Activated CD4-positive, CD25-positive, alpha-beta regulatory T cell (primary cell): Measurements from ENCODE around the gene SYCN.
"Not testable (repeated sequence)": the region's sequence is repeated elsewhere in the genome, so short reads cannot be mapped to it uniquely, and the experiment has no call there.

ENCODE experiments used
- DNase-seq, 4 experiments: peaks; one replicate each; lab custom pipeline; 2025; lab: John Stamatoyannopoulos, UW

Gene SYCN

DNA sequence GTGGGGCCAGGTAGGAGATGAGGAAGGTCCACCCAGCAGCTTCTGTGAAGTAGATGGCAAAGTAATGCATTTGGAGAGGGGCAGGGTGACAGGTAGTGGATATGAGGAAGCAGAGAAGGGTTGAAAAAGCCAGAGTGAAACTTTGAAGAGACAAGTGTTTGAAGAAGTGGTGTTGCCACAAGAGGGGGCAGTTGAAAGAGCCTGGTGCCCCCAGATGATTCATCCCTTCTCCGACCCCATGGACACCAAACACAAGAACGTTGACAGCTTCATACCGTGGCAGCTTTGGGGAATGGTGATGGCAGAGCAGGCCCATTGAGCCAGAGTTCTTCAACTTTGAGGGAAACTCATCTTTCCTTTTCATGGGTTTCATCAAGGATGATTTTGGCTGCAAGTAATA, 20.8 kb upstream of the SYCN start:
- no peak for DNase-seq

DNA sequence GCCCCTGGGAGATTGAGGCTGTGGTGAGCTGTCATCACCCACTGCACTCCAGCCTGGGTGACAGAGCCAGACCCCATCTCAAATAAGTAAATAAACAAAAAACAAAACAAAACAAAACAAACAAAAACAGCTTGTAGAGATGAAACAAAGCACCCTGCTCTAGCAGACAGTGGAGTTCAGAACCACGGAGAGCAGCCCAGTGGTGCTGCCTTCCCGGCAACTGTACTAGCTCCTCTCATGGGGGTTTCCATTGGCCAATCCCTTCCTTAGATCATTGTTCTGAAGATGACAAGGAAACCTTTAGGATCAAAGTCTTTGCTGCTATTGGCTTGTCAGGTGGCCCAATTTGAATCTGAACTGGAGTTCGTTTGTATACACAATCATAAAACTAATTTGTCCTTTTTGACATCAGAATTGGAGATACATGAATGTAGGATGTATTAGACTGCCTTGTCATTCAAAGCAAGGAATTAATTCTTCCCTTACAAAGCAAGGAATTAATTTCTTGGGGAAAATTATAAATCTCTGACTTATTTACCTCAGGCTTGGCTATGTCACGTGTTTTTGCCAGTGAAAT, 19.7 kb upstream of the SYCN start:
- DNase-seq, result no peak

DNA sequence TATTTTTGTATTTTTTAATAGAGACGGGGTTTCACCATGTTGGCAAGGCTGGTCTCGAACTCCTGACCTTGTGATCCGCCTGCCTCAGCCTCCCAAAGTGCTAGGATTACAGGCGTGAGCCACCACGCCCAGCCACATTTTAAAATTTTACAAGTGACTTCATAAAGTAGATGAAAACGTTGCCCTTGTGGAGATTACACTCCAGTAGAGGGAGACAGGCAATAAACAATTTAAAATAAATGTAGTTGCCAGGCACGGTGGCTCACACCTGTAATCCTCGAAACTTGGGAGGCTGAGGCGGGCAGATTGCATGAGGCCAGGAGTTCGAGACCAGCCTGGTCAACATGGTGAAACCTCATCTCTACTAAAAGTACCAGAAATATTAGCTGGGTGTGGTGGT, 15.0 kb upstream of the SYCN start:
- not testable (repeated sequence) for DNase-seq

DNA sequence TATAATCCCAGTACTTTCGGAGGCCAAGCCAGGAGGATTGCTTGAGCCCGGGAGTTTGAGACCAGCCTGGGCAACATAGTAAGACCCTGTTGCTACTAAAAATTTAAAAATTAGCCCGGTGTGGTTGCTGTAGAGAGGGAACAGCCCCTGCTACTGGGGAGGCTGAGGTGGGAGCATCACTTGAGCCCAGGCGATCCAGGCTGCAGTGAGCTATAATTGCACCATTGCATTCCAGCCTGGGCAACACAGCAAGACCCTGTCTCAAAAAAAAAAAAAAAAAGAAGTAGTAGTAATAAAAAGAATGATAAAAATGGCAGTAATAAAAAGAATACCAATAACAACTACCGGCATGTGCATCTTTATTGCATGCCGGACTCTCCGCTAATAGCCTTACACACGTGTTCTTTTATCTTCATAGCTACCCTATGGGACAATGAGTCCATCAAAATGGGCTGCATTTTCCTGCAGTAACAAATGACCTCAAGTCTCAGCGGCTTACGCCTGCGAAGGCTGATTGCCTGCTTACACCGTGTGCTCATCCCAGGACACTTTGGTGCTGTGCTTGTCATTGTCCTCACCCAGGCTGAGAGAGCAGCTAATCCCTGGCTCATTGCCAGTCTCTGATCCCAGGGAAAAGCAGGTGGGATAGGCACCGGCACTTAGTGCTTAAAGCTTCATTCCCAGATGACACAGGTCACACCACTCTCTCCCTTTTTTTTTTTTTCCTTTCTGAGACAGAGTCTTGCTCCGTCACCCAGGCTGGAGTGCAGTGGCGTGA, 14.4 kb upstream of the SYCN start:
- no peak for DNase-seq

DNA sequence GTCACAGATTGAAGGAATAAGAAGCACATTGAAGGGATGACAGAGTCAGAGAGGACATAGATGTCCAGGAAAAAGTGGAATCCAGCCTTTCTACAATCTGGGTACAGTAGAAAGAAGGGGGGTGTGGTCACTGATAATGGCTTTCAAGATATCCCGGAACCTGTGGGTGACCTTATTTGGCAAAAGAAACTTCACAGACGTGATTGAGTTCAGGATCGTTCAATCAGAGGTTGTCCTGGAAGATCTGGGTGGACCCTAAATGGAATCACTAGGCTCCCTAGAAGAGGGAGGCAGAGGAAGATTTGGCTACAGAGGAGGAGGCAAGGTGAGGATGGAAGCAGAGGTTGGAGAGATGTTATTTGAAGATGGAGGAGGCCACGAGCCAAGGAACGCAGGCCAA, 13.0 kb upstream of the SYCN start:
- no peak for DNase-seq

DNA sequence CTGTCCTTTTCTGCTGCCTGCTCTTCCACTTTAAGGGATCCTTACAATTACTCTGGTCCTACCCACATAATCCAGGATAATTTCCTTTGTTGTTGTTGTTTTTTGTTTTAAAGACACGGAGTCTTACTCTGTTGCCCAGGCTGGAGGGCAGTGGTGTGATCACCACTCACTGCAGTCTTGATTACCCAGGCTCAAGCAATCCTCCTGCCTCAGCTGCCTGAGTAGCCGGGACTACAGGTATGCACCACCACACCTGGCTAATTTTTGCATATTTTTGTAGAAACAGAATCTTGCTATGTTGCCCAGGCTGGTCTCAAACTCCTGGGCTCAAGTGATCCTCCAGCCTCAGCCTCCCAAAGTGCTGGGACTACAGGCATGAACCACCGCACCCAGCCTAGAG, 11.3 kb upstream of the SYCN start:
- not testable (repeated sequence) for DNase-seq

DNA sequence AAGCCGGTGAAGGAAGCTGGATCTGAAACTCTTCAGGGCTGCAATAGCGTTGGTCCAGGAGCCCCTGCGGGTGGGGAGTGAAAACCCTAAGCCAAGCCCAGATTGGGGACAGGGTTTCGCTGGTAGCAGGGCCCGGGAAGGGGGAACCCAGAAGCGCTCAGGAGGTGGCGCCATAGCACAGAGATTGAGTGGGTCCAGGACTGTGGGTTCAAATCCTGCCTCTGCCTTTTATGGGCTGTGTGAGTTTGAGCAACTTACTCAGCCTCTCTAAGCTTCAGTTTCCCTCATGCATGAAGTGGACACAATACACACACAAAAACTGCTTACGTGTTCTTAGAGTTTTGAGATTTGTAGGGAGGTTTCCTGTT, 8.3 kb upstream of the SYCN start:
- peak in 3 of 4 experiments; percentile 17 to 30 (median 21) for DNase-seq

DNA sequence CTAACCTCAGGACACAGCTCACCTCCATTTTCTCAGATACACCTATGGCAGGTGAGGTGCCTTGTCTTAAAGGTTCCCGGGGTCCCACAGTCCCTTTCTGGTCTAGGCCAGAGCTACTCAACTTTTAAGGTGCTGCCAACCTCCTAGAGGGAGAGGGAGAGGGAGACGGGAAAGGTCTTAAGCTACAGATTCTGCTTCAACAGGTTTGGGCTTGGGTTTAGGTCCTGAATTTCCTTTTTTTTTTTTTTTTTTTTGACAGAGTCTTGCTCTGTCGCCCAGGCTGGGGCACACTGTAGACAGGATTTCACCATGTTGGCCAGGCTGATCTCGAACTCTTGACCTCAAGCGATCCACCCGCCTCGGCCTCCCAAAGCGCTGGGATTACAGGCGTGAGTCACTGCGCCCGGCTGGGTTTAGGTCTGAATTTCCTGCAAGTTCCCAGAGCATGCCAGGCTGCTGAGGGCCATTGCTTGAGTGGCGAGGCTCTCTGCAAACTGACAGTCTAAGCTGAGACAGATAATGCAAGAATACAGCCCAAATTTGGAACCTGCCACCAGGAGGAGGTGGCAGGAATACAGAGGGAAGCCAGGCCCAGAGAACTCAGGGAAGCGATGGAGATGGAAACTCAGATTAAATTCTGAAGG, 7.8 kb upstream of the SYCN start:
- DNase-seq, result no peak

DNA sequence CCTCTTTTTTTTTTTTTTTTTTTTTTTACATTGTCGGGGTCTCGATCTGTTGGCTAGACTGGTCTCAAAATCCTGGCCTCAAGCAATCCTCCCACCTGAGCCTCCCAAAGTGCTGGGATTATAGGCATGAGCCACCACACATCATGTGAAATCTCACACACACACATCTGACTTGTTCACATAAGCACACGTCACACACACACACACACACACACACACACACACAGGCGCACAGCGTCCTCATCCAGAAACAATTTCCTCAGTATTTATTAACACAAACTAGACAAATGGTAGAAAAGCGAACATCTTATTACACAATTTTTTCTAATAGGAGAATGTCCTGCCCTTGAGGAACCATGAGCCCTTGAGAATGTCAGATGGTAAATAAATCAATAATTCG, 5.1 kb upstream of the SYCN start:
- no peak for DNase-seq

DNA sequence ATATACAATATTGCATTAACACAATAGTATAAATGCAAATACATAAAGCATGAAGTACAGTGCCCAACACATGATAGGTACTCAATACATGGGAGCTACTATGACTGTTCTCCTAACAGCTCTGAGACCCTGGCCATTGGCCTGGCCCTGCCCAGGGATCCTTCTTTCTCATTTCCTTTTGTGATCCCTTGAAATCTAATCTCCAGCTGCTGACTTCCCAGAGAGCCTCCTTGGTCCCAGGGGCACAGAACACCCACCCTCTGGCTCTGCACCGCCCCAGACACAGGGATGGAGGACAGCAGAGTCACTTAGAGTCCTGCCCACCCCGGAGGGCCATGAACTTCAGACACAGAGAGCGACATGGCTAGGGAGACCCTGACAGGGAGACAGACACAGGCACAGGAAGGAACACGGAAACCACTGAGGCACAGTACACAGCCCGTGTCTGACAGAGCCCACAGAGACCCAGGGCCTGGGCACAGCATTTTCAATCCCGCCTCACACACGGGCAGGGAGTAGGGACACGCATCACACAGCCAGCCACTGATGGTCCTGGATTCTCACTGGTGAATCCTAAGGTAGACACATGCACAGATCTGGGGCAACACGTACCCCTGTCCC, 4.2 kb upstream of the SYCN start:
- no peak for DNase-seq

DNA sequence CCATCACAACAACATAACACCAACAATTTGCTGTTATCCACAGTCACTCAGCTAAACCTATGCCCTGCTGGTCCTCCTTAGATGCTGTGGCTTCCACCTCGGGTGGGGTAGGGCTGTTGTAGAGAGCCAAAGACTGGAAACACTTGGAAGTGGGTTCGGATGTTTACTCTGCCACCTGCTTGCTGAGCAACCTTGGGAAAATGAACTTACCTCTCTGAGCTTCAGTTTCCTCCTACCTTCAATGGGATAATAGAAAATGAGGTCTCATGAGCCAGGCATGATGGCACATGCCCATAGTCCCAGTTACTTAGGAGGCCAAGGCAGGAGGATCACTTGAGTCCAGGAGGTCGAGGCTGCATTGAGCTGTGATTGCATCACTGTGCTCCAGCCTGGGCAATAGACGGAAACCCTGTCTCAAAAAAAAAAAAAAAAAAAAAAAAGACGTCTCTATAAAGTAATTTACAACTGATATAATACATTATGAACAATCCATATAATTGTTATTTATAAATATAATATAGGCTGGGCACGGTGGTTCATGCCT, 3.3 kb upstream of the SYCN start:
- DNase-seq, result no peak

DNA sequence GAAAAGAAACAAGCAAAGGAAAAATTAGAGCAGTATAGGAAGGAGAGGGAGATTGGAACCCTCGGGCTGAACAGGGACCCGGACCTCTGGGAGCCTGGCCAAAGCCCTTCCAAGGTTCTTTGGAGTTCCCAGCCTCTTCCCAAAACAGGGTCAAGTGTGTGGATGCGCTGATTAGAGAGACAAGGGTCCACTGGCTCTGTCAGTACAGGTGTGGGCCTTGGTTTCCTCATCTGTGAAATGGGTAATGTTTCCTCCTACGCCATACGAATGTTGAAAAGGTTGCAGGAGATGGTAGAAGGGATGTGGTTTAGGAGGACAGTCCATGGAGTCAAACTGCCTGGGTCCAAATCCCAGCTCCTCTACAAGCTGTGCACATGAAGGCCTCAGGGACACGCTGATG, 2.1 kb upstream of the SYCN start:
- no peak for DNase-seq

DNA sequence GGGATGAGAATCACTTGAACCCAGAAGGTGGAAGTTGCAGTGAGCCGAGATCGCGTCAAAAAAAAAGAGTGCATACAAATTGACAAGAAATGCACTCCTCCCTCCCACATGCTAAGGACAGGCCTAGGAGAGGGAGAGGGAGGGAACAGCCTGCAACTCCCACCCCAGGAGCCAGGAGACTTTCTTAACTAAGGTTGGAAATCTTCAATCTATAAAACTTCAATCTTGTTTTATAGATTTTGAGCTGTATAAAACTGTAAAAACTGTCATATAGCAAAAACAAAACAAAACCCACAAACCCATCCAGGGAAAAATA, 1.3 kb upstream of the SYCN start:
- DNase-seq, result no peak

DNA sequence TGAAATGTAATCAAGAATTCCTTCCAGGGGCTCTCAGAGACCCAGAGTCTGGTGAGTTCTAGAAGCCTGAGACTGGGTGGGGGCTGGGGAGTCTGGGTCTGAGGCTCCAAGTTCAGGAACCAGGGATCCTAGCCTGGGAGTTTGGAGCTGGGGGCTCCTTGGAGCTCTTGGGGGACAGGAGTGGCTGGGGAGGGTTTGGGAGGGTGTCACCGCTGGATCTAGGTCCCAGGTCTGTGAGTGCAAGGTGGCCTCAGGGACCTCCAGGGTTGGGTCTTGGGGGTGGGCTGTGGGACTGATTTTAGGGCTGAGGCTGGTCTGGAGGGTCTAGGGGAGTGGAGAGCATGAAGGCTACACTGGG, 1.1 kb downstream of the SYCN start:
- DNase-seq, result no peak

DNA sequence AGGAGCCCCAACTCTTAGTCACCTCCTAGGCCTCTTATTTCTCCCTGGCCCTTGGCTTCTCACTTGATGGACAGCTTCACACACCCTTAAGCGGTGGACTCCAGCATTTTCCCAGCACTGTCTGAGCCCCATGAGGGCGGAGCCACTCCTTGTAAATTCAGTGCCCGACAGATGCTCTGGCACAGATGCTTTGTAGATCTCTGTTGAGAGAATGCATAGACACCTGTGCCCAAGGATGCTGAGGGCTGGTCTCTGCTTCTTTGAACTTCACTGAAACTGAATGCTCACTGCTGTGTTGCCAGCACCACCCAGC, 3.3 kb downstream of the SYCN start:
- no peak for DNase-seq

DNA sequence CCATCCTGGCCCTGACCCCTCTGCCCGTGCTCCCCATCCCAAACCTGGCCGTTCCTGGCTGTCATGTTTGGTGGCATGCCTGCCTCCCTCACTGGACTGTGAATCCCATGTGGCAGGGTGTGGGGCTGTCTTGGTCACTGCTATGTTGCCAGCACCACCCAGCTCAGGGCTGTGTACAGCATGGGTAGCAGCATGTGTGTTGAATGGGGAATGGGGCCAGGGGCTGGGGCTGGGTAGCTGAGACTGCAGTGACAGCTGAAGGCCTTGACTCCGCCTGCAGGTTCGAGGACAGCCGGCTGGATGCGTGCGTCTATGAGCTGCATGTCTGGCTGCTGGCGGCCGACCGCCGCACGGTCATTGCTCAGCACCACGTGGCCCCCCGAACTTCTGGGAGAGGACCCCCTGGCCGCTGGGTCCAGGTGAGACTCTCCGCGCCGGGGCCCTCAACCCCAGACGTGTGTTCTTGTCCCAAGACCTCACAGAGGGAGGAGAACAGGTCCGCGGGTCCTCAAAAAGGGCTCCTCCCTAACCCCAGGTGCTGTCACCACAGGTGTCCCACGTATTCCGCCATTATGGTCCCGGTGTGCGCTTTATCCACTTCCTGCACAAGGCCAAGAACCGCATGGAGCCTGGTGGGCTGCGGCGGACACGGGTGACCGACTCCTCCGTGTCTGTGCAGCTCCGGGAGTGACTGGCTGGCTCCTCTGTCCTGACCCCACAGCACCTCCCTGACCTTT, 3.8 kb downstream of the SYCN start:
- DNase-seq, result no peak

DNA sequence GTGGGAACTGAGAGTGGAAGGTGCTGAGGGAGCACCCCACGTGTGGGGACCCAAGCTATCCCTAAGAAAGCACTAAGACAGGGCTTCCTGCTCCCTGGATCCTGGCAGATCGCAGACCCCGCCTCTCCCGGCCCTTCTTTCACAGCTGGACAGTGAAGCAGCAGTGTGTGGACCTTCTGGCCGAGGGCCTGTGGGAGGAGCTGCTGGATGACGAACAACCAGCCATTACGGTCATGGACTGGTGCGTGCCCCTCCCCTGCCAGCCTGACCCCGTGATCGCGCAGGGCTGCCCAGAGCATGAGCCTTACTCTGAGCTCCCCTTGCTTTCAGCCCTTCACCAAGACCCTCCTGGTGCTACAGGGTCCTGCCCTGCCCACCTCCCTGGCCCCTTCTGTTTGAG, 5.0 kb downstream of the SYCN start:
- no peak for DNase-seq

DNA sequence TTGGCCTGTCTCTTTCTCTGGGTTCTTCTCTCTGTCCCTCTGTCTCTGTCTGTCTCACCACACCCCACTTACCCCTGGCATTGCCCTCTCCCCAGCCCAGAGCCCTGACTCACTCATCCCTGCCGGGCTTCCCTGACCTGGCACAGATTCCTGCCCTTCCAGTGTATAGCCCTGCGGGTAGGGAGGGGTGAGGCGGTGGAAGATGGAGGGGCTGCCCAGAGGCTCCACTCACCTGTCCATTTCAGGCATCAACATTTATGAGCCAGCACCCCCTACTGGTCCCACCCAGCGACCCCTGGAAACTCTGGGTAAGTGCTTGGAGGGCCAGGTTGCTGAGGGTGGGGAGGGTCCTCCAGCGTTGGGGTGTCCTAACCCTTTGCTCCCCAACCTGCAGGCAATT, 6.3 kb downstream of the SYCN start:
- no peak for DNase-seq

DNA sequence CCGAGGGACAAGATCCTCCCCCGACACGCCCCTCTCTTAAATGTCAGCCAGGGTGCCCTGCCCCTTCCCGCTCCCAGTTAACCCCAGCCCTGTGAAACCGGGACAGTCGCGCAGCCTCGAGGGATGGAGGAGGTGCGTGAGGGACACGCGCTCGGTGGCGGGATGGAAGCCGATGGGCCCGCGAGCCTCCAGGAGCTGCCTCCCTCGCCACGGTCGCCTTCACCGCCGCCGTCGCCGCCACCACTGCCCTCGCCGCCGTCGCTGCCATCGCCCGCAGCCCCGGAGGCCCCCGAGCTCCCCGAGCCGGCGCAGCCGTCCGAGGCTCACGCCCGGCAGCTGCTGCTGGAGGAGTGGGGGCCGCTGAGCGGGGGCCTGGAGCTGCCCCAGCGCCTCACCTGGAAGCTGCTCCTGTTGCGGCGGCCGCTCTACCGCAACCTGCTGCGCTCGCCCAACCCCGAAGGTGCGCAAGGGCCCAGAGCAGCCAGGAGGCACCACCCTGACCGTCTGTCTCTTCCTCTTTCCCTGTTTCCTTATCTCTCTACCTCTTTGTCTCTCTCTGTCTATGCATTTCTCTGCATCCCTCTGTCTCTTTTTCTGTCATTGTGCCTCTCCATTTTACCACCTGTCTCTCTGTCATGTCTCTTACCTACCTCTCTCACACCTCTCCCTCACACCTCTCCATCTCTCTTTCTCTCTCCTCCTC, 7.1 kb downstream of the SYCN start, which contains the start of gene NCCRP1:
NCCRP1 (plus strand) TSS at position 105 of the 703 bp plus-strand sequence; CDS start at position 124, 19 bp downstream.
- no peak for DNase-seq

DNA sequence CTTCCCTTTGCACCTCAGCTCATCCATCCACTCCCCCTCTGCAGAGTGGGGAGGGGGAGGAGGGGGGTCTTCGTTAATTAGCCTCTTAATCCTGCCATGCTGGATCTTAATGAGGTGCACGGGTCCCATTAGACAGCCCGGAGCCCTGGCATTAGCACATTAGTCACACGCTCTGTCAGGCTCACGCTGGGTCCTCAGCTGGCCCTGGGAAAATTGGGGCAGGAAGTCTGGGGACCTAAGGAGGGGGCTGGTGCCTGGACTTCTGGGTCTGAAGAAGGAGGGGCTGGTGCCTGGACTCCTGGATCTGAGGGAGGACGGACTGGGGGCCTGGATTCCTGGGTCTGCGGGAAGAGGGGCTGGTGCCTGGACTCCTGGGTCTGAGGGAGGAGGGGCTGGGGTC, 7.7 kb downstream of the SYCN start:
- DNase-seq, result no peak

DNA sequence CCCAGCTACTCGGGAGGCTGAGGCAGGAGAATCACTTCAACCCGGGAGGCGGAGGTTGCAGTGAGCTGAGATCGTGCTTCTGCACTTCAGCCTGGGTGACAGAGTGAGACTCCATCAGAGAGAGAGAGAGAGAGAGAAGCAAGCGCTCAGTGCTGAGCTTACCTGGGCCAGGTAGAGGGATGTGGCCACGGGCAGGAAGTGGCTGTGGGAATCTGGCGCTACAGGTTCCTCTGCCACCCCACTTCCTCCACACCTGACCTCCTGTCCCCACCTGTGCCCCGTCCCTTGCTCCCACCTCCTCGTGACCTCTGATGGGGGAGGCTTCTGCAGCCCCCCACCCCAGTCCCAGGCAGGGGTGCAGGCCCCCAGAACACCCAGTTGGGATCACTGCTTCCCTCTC, 8.3 kb downstream of the SYCN start:
- no peak for DNase-seq
